Common myeloid progenitor, CD34-positive (primary cell): Measurements from ENCODE around the gene DGCR8.

ENCODE experiments used
- CTCF ChIA-PET: fragments of 350-600 bp; sonication (Branson Sonifier 250); formaldehyde crosslinking; loops from one replicate; lab custom pipeline; 2021; ENCODE audit warnings: antibody characterized with exemption; lab: Charles Lee
- POLR2A ChIA-PET: fragments of 350-600 bp; sonication (Branson Sonifier 250); formaldehyde crosslinking; loops from one replicate; lab custom pipeline; 2021; ENCODE audit warnings: antibody characterized with exemption; lab: Charles Lee
- DNase-seq, 3 donors: peaks; one replicate each; pipeline versions ENCODE4 v3.0.0 to v3.0.0-alpha.2; 2013
- H3K27ac ChIP-seq, 2 experiments: 1 replicate in 1 of 2; 2 replicates in 1 of 2; pipeline ENCODE4 v1.7.0; 2013; ENCODE audit warnings: inconsistent platforms in 2 of 2, low read length in 2 of 2, mild to moderate bottlenecking in 2 of 2, low read depth in 1 of 2, moderate library complexity in 1 of 2; ENCODE audit not compliant: severe bottlenecking in 2 of 2, insufficient read depth in 1 of 2, poor library complexity in 1 of 2
- H3K27me3 ChIP-seq, 5 experiments: replicated peaks in 2 of 5; 1 replicate in 3 of 5; 2 replicates in 2 of 5; pipeline versions ENCODE4 v1.6.1 to v1.7.0; 2013; ENCODE audit warnings: low read length in 4 of 5, mild to moderate bottlenecking in 2 of 5, moderate library complexity in 2 of 5, inconsistent platforms in 1 of 5; ENCODE audit not compliant: insufficient read depth in 5 of 5, control insufficient read depth in 4 of 5
- H3K36me3 ChIP-seq, 4 experiments: 1 replicate in 2 of 4; 2 replicates in 2 of 4; pipeline versions ENCODE4 v1.6.1 to v1.7.0; 2013; ENCODE audit warnings: low read length in 3 of 4, control low read depth in 1 of 4, mild to moderate bottlenecking in 1 of 4; ENCODE audit not compliant: control insufficient read depth in 4 of 4, insufficient read depth in 4 of 4
- H3K4me1 ChIP-seq, 4 experiments: 1 replicate in 3 of 4; 2 replicates in 1 of 4; pipeline versions ENCODE4 v1.6.1 to v1.7.1; 2013; ENCODE audit warnings: low read length in 3 of 4, mild to moderate bottlenecking in 3 of 4, control low read depth in 1 of 4, inconsistent platforms in 1 of 4, moderate library complexity in 1 of 4; ENCODE audit not compliant: control insufficient read depth in 4 of 4, insufficient read depth in 4 of 4; ENCODE audit errors: control extremely low read depth in 1 of 4
- H3K4me3 ChIP-seq, 7 experiments: 1 replicate in 4 of 7; 2 replicates in 3 of 7; pipeline versions ENCODE4 v1.5.1 to v1.7.0; 2013; ENCODE audit warnings: mild to moderate bottlenecking in 7 of 7, low read length in 6 of 7, moderate library complexity in 6 of 7, inconsistent platforms in 2 of 7, low read depth in 2 of 7, control low read depth in 1 of 7; ENCODE audit not compliant: insufficient read depth in 4 of 7, control insufficient read depth in 1 of 7; ENCODE audit errors: extremely low read depth in 1 of 7
- H3K9me3 ChIP-seq, 5 experiments: 1 replicate in 4 of 5; 2 replicates in 1 of 5; pipeline versions ENCODE4 v1.6.1 to v1.7.1; 2013; ENCODE audit warnings: low read length in 4 of 5, mild to moderate bottlenecking in 2 of 5, inconsistent platforms in 1 of 5, low read depth in 1 of 5, moderate library complexity in 1 of 5; ENCODE audit not compliant: control insufficient read depth in 4 of 5, insufficient read depth in 2 of 5; ENCODE audit errors: control extremely low read depth in 1 of 5
- WGBS: methylation state at CpG from one replicate; pipeline ENCODE4 v1.1.5; 2013; ENCODE audit not compliant: insufficient coverage; 5-methylcytosine and 5-hydroxymethylcytosine counted together

DGCR8 gene

DNA sequence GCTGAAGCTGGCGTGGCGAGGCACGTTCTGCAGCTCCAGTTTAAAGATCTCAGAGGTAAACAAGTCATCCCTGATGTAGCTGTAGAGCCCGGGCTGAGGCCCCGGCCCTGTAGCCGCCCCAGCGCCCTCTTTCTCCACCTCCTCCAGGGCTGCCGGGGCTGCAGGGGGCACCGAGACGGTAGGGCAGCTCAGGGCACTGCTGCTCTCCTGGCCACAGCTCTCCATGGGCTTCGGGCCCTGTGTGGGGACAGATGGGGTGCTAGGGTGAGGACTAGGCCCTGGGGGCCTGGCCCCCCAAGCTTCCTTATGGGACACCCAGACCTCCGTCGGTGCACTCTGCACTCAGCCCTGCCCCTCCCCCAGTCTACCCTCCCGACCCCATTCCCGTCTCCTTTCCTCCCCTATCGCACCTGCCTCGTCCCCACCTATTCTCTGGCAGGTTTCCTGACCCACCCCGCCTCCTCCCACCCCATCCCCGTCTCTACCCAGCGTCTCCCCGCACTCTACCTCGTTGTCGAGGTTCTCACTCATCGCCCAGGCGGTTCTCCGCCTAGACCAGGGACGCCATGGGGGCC lies 36.4 kb downstream of the DGCR8 start:
- Histone ChIP-seq H3K4me3 (peak overlapping the region; percentile 58 to 98 (median 84)), H3K27me3 (no peaks in the 10 kb centered on the region), H3K4me1 (peaks cover 10 to 34% (median 27%) of the 10 kb centered on the region in 4 experiments), H3K36me3 (peaks cover 4 to 70% (median 48%) of the 10 kb centered on the region in 4 experiments), H3K9me3 (no peaks in the 10 kb centered on the region), H3K27ac (peak overlapping the region; percentile 85 to 96)
- DNase-seq: no peak
- CTCF ChIA-PET: interaction anchor here (1.5 kb wide), 1 partner anchor 13 kb away, joined by 5 read pairs; no protein-coding TSS in a partner anchor
- POLR2A ChIA-PET: no interaction called here
- WGBS: 10% methylated on average over 13 of the region's 27 CpGs

DNA sequence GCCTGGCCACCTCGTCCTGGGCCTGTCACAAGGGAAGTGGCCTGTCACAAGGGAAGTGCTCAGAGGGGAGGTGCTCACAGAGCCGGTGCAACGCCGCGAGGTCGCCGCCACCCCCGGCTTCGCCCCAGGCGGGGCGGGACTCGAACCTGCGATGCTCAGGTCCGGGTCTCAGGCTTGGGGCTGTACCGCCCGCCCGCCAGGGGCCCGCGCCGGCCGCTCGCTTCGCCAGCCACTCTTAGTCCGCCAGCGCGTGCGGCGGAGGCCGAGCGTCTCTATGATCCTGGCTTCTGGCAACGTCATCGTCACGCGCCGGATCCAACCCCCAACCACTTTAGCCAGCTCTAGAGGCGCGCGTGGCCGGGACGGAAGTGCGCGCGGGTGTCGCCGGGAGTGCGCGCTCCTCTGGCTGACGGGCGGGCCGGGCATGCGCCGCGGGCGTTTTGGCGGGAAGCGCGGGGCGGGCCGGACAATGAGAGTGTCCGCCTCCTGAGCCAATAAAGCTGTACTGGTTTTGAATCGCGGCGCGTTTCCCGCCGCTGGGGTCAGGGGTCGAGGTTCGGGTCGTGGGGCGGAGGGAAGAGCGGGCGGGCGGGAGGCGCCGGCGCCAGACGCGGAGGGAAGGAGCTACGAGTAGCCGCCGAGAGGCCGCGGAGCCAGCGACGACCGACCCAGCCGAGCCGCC lies 37.1 kb downstream of the DGCR8 start, which contains the start of gene TRMT2A:
TRMT2A (minus strand) TSS at position 276 of the 682 bp plus-strand sequence. CDS start 320 bp downstream, outside the sequence.
- Histone ChIP-seq H3K36me3 (peaks cover 4 to 70% (median 48%) of the 10 kb centered on the region in 4 experiments), H3K4me1 (peaks cover 10 to 31% (median 27%) of the 10 kb centered on the region in 4 experiments)
- CTCF ChIA-PET: interaction anchor here (1.8 kb wide), 1 partner anchor 13 kb away, joined by 5 read pairs; no protein-coding TSS in a partner anchor

DNA sequence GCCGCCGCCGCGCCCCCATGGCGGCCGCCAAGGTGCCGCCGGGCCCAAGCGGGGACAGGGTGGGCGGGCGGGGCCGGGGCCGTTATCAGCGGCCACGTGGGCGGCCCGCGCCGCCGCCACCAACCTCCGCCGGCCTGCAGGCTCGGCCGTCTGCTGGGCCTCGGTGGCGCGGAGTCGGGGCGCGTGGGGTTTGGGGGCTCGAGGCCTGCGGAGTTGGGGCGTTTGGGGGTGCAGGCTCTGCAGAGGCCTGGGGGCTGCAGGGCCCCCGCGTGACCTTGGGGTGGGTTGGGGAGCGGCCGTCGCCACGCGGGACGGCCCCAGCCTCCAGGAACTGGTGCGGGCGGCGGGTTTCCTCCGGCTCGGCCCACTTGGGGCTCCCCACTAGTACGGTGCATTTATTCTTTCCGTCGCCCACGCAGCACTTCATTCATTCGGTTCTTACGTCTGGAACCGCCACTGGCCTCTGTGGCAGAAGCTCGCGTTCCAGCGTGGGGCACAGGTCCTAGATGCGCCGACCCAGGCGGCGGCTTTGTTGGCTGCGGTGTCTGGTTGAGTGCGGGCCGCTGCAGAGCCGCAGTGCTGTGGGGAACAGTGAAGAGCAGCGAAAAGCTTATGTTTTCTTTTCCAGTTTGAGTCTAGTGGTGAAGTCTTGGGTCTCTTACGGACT lies 37.7 kb downstream of the DGCR8 start:
- Histone ChIP-seq H3K36me3 (peaks cover 4 to 68% (median 47%) of the 10 kb centered on the region in 4 experiments), H3K4me1 (peaks cover 10 to 29% (median 27%) of the 10 kb centered on the region in 4 experiments), H3K27me3 (no peaks in the 10 kb centered on the region), H3K9me3 (no peaks in the 10 kb centered on the region), H3K4me3 (peak overlapping the region; percentile 61 to 98 (median 81)), H3K27ac (peak overlapping the region; percentile 50 to 96)
- ChIA-PET CTCF (interaction anchor here (0.9 to 1.8 kb wide), 3 partner anchors 8 to 12 kb away, joined by 3 to 5 read pairs (median 3); no protein-coding TSS in a partner anchor), POLR2A (interaction anchor here (0.8 kb wide), 1 partner anchor 13 kb away, joined by 3 read pairs; no protein-coding TSS in a partner anchor)
- DNase-seq: peak in 2 of 3 donors; percentile 50 to 73
- WGBS: under 1% methylated on average over 49 of the region's 66 CpGs

More for the DNA sequence above, 37.1 kb downstream of the DGCR8 start, which contains the start of gene TRMT2A:
- Histone ChIP-seq H3K27me3 (no peaks in the 10 kb centered on the region), H3K4me3 (peak within 1 kb of the TSS; percentile 61 to 98 (median 84)), H3K9me3 (no peaks in the 10 kb centered on the region), H3K27ac (peak within 1 kb of the TSS; percentile 85 to 96)
- under 1% methylated on average over 62 of the region's 88 CpGs for WGBS
- POLR2A ChIA-PET: no interaction called here
- DNase-seq: peak; percentile 99

DNA sequence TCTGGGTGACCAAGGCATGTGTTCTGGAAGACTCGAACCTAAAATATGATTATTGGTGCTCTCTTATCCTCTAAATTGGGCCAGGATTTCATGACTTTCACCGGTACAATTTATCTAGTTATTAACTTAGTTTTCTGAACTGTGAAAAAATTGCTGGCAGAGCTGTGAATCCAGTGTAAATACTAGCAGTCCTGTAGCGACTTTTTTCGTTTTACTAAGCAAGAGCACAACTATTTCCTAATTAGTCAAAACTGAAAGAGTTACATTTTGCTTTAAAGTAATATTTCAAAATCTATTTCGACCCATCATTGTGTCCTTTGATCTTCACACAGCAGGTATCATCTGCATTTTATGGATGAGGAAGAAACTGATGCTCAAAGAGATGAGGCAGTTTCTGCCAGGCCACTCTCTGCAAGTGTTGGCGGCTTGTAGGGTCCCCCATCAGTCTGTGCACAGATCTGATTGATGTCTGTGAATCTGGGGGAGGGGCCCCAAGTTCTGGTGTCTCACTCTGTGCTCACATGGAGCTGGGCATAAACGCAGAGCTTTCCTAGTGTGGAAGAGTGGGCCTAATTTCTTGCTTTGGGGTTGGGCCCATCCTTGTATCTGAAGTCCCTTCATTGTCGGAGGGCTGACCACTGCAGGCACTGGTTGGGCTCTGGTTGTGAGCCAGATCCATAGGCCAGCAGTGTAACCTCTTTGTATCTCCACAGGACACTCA lies 38.4 kb downstream of the DGCR8 start:
- no peaks in the 10 kb centered on the region for H3K27me3 ChIP-seq
- 60% methylated on average over 4 of the region's 8 CpGs for WGBS
- peak overlapping the region in 6 of 7 experiments; percentile 63 to 98 (median 82) for H3K4me3 ChIP-seq
- CTCF ChIA-PET: interaction anchor here (0.9 to 1.8 kb wide), 3 partner anchors 8 to 12 kb away, joined by 3 to 5 read pairs (median 3); no protein-coding TSS in a partner anchor
- H3K27ac ChIP-seq: peak overlapping the region; percentile 50 to 93
- peaks cover 10 to 29% (median 27%) of the 10 kb centered on the region in 4 experiments for H3K4me1 ChIP-seq
- H3K36me3 ChIP-seq: peaks cover 4 to 64% (median 42%) of the 10 kb centered on the region in 4 experiments
- POLR2A ChIA-PET: interaction anchor here (0.8 kb wide), 1 partner anchor 12 kb away, joined by 3 read pairs; no protein-coding TSS in a partner anchor
- no peaks in the 10 kb centered on the region for H3K9me3 ChIP-seq
- DNase-seq: no peak

DNA sequence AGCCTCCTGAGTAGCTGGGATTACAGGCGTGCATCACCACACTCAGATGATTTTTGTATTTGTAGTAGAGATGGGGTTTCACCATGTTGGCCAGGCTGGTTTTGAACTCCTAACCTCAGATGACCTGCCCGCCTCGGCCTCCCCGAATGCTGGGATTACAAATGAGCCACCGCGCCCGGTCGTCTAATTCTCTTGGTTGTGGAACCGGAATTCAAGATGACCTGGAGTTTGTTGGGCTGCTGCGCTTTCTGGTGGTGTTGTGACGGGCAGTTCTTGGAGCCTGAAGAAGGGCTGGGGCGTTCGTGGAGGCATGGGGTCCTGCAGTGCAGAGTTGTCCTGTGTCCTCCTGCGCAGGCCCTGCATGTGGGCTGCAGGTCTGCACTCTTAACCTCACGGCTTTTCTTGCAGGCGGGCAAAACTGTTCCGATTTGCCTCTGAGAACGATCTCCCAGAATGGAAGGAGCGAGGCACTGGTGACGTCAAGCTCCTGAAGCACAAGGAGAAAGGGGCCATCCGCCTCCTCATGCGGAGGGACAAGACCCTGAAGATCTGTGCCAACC lies 41.9 kb downstream of the DGCR8 start:
- ChIA-PET CTCF (no interaction called here), POLR2A (no interaction called here)
- Histone ChIP-seq H3K27ac (no peak overlapping the region), H3K4me3 (no peak overlapping the region), H3K36me3 (peaks cover 9 to 74% (median 53%) of the 10 kb centered on the region in 4 experiments), H3K4me1 (peaks cover 10 to 17% (median 15%) of the 10 kb centered on the region in 4 experiments), H3K27me3 (no peaks in the 10 kb centered on the region), H3K9me3 (no peaks in the 10 kb centered on the region)
- 94% methylated on average over 21 of the region's 22 CpGs for WGBS
- no peak for DNase-seq
